Activated naive CD8-positive, alpha-beta T cell (primary cell): ENCODE data around the gene DAD1.
"Not testable (repeated sequence)": the region's sequence is repeated elsewhere in the genome, so short reads cannot be mapped to it uniquely, and the experiment has no call there.

Experiments used
- H3K27ac Mint-ChIP-seq: one replicate; pipeline ENCODE4 v1.8.0; 2021; ENCODE audit warnings: mixed read lengths
- H3K27me3 Mint-ChIP-seq: one replicate; pipeline ENCODE4 v1.8.0; 2021; ENCODE audit warnings: mixed read lengths
- H3K36me3 Mint-ChIP-seq: one replicate; pipeline ENCODE4 v1.8.0; 2021; ENCODE audit warnings: mixed read lengths
- H3K4me1 Mint-ChIP-seq: one replicate; pipeline ENCODE4 v1.8.0; 2021; ENCODE audit warnings: low read depth, mixed read lengths
- H3K4me3 Mint-ChIP-seq: one replicate; pipeline ENCODE4 v1.8.0; 2021; ENCODE audit warnings: mild to moderate bottlenecking, mixed read lengths
- H3K9me3 Mint-ChIP-seq: one replicate; pipeline ENCODE4 v1.8.0; 2021; ENCODE audit warnings: low read depth, mixed read lengths

The DAD1 gene

DNA sequence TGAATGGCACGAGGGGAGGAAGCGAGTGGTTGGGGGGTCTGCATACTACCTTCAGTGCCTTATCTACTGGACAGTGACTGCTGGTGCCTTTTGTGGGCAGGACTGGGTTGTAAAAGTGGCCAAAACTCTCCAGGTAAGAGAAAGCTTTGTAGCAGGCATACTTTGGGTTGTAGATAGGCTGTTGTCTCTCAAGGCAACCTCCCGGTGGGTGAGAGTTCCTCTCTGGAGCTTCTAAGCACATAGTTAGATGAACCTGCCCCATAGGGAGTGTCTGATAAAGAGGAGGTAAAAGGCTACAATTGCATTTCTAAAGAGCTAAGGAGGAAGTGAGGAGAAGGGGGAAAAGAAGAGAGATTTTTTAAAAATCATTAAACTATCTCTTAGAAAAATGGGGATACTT lies 4.2 kb upstream of the DAD1 start:
- H3K4me1 Mint-ChIP-seq = peaks cover 28% of the 10 kb centered on the region
- H3K4me3 Mint-ChIP-seq = no peak overlapping the region
- H3K27me3 Mint-ChIP-seq = no peaks in the 10 kb centered on the region
- H3K9me3 Mint-ChIP-seq = no peaks in the 10 kb centered on the region
- H3K36me3 Mint-ChIP-seq = no peaks in the 10 kb centered on the region
- peak overlapping the region; percentile 2 for H3K27ac Mint-ChIP-seq

DNA sequence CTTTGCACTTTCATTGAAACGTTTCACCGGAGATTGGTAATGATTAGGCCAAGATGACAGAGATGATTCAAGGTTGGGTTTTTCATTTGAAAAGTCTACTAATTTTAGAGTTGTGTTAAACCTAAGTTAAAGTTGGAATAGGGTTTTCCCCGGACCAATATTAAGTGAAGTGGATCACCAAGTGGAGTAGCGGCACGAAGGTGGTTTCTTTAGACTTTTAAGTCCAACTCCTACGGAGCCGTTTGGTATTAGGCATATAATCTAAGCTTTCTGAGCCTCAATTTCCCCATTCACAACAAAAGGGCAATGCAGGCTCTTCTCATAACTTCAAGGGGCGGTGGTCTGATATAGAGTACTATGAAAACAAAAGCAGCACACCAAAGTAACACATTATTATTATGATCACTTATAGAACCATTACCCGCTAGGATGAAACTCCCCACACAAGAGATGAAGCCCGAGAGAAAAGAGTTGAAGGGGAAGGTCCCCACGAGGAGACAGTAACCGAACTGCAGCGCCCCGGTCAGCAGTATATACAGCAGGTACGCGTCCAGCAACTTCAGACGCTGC lies 413 bp downstream of the DAD1 start:
- peak overlapping the region; percentile 97 for H3K4me3 Mint-ChIP-seq
- no peaks in the 10 kb centered on the region for H3K9me3 Mint-ChIP-seq
- peak overlapping the region; percentile 100 for H3K27ac Mint-ChIP-seq
- H3K4me1 Mint-ChIP-seq = peaks cover 65% of the 10 kb centered on the region
- no peaks in the 10 kb centered on the region for H3K27me3 Mint-ChIP-seq
- H3K36me3 Mint-ChIP-seq = peaks cover 15% of the 10 kb centered on the region

- not testable (repeated sequence) for H3K9me3 Mint-ChIP-seq, H3K27me3 Mint-ChIP-seq
- Mint-ChIP-seq H3K36me3 (peaks cover 15% of the 10 kb centered on the region), H3K27ac (peak overlapping the region; percentile 100), H3K4me3 (peak overlapping the region; percentile 97), H3K4me1 (peaks cover 72% of the 10 kb centered on the region)
Observed at GRCh38 chr14:22587677-22588422, 1.2 kb downstream of the DAD1 start.

DNA sequence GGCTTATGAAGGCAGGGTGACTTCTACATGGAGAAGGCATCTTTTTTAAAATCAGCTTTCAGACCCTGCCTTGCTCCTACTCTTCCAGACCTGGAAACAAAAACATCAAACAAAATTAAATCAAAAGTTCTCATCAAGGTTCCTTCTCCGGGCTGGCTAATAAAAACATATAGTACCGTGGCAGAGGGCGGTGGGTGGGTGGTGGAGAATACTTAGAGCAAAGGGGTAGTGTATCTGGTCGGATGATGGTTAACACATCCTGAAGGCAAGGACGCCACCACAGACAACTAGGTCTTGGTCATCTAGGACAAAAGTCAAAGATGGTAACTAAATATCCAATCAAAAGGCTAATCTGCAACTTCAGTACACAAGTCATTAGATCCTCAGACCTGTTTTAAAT lies 1.8 kb downstream of the DAD1 start:
- Mint-ChIP-seq H3K27me3 (no peaks in the 10 kb centered on the region), H3K9me3 (no peaks in the 10 kb centered on the region), H3K36me3 (peaks cover 15% of the 10 kb centered on the region), H3K27ac (peak overlapping the region; percentile 100), H3K4me1 (peaks cover 77% of the 10 kb centered on the region), H3K4me3 (peak overlapping the region; percentile 97)

DNA sequence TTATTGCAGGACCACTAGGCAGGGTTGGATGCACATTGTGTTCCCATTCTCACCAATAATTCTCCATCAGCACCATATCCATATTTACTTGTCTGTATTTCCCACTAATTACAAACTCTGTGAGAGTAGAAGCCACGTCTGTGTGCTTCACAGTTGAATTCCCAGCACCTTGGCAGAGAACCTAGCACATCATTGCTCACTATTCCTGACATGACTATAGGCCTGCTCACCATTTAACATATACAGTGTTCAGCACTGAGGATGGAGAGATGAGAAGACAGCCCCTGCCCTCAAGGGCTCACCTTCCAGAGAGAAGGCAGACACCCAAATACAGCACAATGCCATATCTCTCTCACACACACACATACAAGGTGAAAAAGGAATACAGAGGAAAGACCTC lies 5.0 kb downstream of the DAD1 start:
- H3K36me3 Mint-ChIP-seq = peaks cover 22% of the 10 kb centered on the region
- H3K9me3 Mint-ChIP-seq = no peaks in the 10 kb centered on the region
- peaks cover 72% of the 10 kb centered on the region for H3K4me1 Mint-ChIP-seq
- H3K27me3 Mint-ChIP-seq = no peaks in the 10 kb centered on the region
- H3K4me3 Mint-ChIP-seq = peak overlapping the region; percentile 70
- H3K27ac Mint-ChIP-seq = peak overlapping the region; percentile 100

- Mint-ChIP-seq H3K27me3 (no peaks in the 10 kb centered on the region), H3K4me3 (no peak overlapping the region), H3K27ac (no peak overlapping the region), H3K9me3 (no peaks in the 10 kb centered on the region), H3K36me3 (peaks cover 19% of the 10 kb centered on the region), H3K4me1 (peaks cover 75% of the 10 kb centered on the region)
Observed at GRCh38 chr14:22580625-22581024, 8.4 kb downstream of the DAD1 start.

DNA sequence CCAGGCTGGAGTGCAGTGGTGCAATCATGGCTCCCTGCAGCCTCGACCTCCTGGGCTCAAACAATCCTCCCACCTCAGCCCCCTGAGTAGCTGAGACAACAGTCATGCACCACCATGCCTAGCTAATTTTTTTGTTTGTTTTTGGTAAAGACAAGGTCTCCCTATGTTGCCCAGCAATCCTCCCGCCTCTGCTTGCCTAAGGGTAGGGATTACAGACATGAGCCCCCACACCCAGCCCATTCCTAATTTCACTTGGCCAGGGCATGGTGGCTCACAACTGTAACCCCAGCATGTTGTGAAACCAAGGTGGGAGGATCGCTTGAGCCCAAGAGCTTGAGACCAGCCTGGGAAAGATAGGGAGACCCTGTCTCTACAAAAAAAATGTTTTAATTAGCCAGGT lies 9.1 kb downstream of the DAD1 start:
- Mint-ChIP-seq H3K27me3 (no peaks in the 10 kb centered on the region), H3K4me3 (peak overlapping the region; percentile 31), H3K36me3 (peaks cover 18% of the 10 kb centered on the region), H3K27ac (no peak overlapping the region), H3K4me1 (peaks cover 67% of the 10 kb centered on the region), H3K9me3 (no peaks in the 10 kb centered on the region)

- Mint-ChIP-seq H3K9me3 (no peaks in the 10 kb centered on the region), H3K4me1 (peaks cover 61% of the 10 kb centered on the region), H3K27ac (peak overlapping the region; percentile 72), H3K4me3 (peak overlapping the region; percentile 77), H3K36me3 (peaks cover 21% of the 10 kb centered on the region), H3K27me3 (no peaks in the 10 kb centered on the region)
Observed at GRCh38 chr14:22579236-22579635, 9.8 kb downstream of the DAD1 start.

DNA sequence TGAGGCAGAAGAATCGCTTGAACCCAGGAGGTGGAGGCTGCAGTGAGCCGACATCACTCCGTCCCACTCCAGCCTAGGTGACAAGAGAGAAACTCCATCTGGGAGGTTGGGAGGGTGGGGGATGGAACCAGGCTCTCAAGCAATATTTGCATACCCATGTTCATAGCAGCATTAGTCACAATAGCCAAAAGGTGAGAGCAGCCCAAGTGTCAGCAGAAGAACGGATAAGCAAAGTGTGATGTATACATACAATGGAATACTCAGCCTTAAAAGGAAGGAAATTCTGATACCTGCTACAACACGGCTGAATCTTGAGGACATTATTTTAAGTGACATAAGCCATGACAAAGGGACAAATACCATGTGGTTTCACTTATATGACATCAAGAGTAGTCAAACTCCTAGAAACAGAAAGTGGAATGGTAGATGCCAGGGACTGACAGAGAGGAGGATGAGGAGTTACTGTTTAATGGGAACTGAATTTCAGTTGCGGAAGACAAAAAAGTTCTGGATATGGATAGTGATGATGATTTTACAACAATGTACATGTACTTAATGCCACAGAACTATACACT lies 11.6 kb downstream of the DAD1 start:
- peaks cover 25% of the 10 kb centered on the region for H3K36me3 Mint-ChIP-seq
- H3K27ac Mint-ChIP-seq = peak overlapping the region; percentile 64
- H3K27me3 Mint-ChIP-seq = no peaks in the 10 kb centered on the region
- H3K9me3 Mint-ChIP-seq = no peaks in the 10 kb centered on the region
- peaks cover 53% of the 10 kb centered on the region for H3K4me1 Mint-ChIP-seq
- peak overlapping the region; percentile 67 for H3K4me3 Mint-ChIP-seq

GRCh38 chr14:22573804-22574203 lies 15.2 kb downstream of the DAD1 start:
- Mint-ChIP-seq H3K27ac (peak overlapping the region; percentile 46), H3K36me3 (peaks cover 24% of the 10 kb centered on the region), H3K4me1 (peaks cover 52% of the 10 kb centered on the region), H3K9me3 (no peaks in the 10 kb centered on the region), H3K4me3 (no peak overlapping the region), H3K27me3 (no peaks in the 10 kb centered on the region)

GRCh38 chr14:22572562-22573058 lies 16.4 kb downstream of the DAD1 start:
- Mint-ChIP-seq H3K36me3 (peaks cover 29% of the 10 kb centered on the region), H3K4me3 (no peak overlapping the region), H3K27me3 (no peaks in the 10 kb centered on the region), H3K27ac (peak overlapping the region; percentile 28), H3K9me3 (no peaks in the 10 kb centered on the region), H3K4me1 (peaks cover 54% of the 10 kb centered on the region)

DNA sequence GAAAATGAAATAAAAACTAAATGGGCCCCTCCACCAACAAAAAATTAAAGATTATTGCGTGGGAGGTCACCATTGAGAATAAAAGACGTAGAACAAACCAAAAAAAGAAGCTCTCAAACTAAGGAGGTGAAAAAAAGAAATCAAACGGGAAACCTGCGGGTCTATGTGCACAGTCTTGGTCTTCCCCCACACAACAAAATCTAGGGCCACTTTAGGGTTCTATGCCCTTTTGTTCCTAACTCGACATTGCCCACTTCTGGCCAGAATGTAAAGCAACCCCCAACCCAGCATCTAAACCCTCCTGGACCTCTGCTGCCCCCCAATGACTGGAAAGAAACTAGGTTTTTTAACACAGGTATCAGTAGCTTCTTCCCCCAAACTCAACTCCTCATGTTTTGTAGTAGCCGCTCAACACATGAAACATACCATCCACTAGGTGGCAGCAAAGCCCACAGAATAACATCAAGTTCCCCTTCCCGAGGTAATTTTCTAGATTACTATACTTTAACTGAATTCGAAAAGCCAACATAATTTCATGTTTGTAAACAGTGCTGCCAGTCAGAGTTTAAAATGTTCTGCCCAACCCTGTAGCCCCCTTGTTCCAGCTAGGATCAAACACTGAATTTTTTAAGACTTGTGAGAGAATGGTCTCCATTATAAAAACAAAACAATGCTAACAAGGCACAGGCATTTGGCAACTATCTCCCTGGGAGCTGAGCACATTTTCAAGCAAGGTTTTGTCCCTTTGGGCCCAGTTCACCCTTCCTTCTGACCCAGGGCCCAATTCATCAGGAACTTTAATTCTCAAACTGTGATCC lies 18.7 kb downstream of the DAD1 start:
- Mint-ChIP-seq H3K9me3 (no peaks in the 10 kb centered on the region), H3K36me3 (peaks cover 29% of the 10 kb centered on the region), H3K27me3 (no peaks in the 10 kb centered on the region), H3K4me3 (peak overlapping the region; percentile 87), H3K4me1 (peaks cover 60% of the 10 kb centered on the region), H3K27ac (peak overlapping the region; percentile 96)

DNA sequence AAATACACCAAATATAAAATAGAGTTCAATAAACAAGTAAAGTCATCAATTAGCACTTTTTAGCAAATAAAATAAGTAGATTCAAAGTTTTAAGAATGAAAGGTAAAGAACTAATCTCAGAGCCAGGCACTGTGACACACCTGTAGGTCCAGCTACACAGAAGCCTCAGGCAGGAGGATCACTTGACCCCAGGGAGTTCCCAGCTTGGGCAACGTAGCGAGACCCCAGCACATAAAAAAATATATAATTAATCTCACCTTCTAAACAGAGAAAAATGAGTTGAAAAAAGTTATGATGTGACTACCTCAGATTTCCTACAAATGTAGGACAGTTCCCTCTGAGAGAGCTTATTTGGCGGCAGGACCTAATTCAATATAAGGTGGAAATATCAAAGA lies 19.3 kb downstream of the DAD1 start:
- Mint-ChIP-seq H3K4me1 (peaks cover 66% of the 10 kb centered on the region), H3K36me3 (peaks cover 33% of the 10 kb centered on the region), H3K27me3 (no peaks in the 10 kb centered on the region), H3K4me3 (peak overlapping the region; percentile 87), H3K27ac (peak overlapping the region; percentile 96), H3K9me3 (no peaks in the 10 kb centered on the region)

GRCh38 chr14:22569106-22569736 lies 19.8 kb downstream of the DAD1 start:
- peak overlapping the region; percentile 87 for H3K4me3 Mint-ChIP-seq
- no peaks in the 10 kb centered on the region for H3K27me3 Mint-ChIP-seq

More at GRCh38 chr14:22569106-22569736, 19.8 kb downstream of the DAD1 start:
- peaks cover 71% of the 10 kb centered on the region for H3K4me1 Mint-ChIP-seq
- H3K36me3 Mint-ChIP-seq = peaks cover 34% of the 10 kb centered on the region
- peak overlapping the region; percentile 96 for H3K27ac Mint-ChIP-seq
- H3K9me3 Mint-ChIP-seq = no peaks in the 10 kb centered on the region
